ENCODE data around the gene B4GALT3. TPM values are rescaled to one million over a fixed set of nuclear protein-coding genes. Genes with fewer than 3 reads are reported as not detected.

Gene B4GALT3
- 42.3 and 45.5 TPM in 2 replicates for total RNA-seq (2021; fragmentation: NEBNext Ultra II Directional; extraction: Animal tissue kit (Norgen Biotek cat#: 25700))
- 43.0 and 61.2 TPM in 2 replicates for polyA plus RNA-seq (2011; rRNA removed)
- 35.7 TPM for polyA plus RNA-seq (2011; cell fraction: cytosol; rRNA removed)
- polyA plus RNA-seq (2011; cell fraction: nucleus; rRNA removed) = 83.1 TPM
- 37.1 to 41.5 TPM (median 37.3 TPM) in 4 replicates for polyA plus RNA-seq (2012, experiment 1 of 2)
- 65.4 TPM for polyA plus RNA-seq (2012, experiment 2 of 2)
- polyA plus RNA-seq (2013, experiment 1 of 2) = 50.7 TPM
- polyA plus RNA-seq (2013, experiment 2 of 2) = 53.5 TPM
- polyA minus RNA-seq (2011; rRNA and poly(A)+ RNA removed) = 18.1 and 20.6 TPM in 2 replicates
- polyA minus RNA-seq (2011; cell fraction: cytosol; rRNA and poly(A)+ RNA removed) = 14.2 TPM
- polyA minus RNA-seq (2011; cell fraction: nucleus; rRNA and poly(A)+ RNA removed) = 15.3 TPM
- long read RNA-seq, experiment 1, transcript B4GALT3-201 (8 exons, 1,911 nt) = major isoform, 9 of 50 reads
- long read RNA-seq, experiment 1, transcript B4GALT3-213 (8 exons, 2,414 nt) = minor isoform, 8 of 50 reads
- long read RNA-seq, experiment 1, partial matches to known transcripts = 17 of 50 reads
- long read RNA-seq, experiment 1, other reads (novel, unspliced or antisense) = 14 of 50 reads
- long read RNA-seq, experiment 2, transcript B4GALT3-201 (8 exons, 1,911 nt) = major isoform, 25 of 86 reads
- long read RNA-seq, experiment 2, transcript B4GALT3-213 (8 exons, 2,414 nt) = minor isoform, 20 of 86 reads
- long read RNA-seq, experiment 2, partial matches to known transcripts = 18 of 86 reads
- long read RNA-seq, experiment 2, other reads (novel, unspliced or antisense) = 21 of 86 reads

- Histone ChIP-seq H3K9ac (replicated peaks in 1 of 4; ENCODE audit: extremely low read depth in 1 of 4, low read depth in 3 of 4, low read length in 3 of 4) (peak within 1 kb of the TSS in 3 of 4 experiments; percentile 81 to 83 (median 82); a peak in 6 of 7 replicates), H3K4me2 (ENCODE audit: insufficient read depth in 1 of 2, low read depth in 2 of 2, low read length in 2 of 2) (peak within 1 kb of the TSS; percentile 61 to 93), H2BK15ac (ENCODE audit: low read length) (peak within 1 kb of the TSS; percentile 99; the same call in 1 of the 2 replicates), H2AK5ac (ENCODE audit: low read depth, low read length) (no peak within 1 kb of the TSS), H2BK12ac (ENCODE audit: low read depth, low read length) (peak within 1 kb of the TSS; percentile 83), H3K4me1 (replicated peaks in 1 of 4; ENCODE audit: control insufficient read depth in 3 of 4, insufficient read depth in 4 of 4, low read length in 3 of 4) (peaks cover 0 to 13% (median under 1%) of the 10 kb centered on the region in 4 experiments; a peak in 3 of 7 replicates), H3K79me2 (ENCODE audit: control insufficient read depth in 1 of 2, insufficient read depth in 2 of 2, low read length in 2 of 2) (peaks cover 0 to 4% of the 10 kb centered on the region in 2 experiments; a peak in 1 of 4 replicates), H3K27me3 (replicated peaks in 1 of 4; ENCODE audit: control insufficient read depth in 3 of 4, extremely low read depth in 1 of 4, insufficient read depth in 3 of 4, low read length in 3 of 4) (no peaks in the 10 kb centered on the region), H2BK120ac (replicated peaks; ENCODE audit: low read depth, low read length) (no peak within 1 kb of the TSS), H2AFZ (ENCODE audit: low read length) (peak within 1 kb of the TSS; percentile 96), H3K36me3 (ENCODE audit: control insufficient read depth in 2 of 4, insufficient read depth in 4 of 4, low read length in 3 of 4) (peaks cover 5 to 31% (median 14%) of the 10 kb centered on the region in 4 experiments; a peak in 6 of 8 replicates), H4K5ac (ENCODE audit: insufficient read length, low read depth, low read length) (peak within 1 kb of the TSS; percentile 94), H2BK5ac (ENCODE audit: low read depth, low read length) (peak within 1 kb of the TSS; percentile 99), H2BK20ac (ENCODE audit: low read length) (no peak within 1 kb of the TSS), H3K79me1 (ENCODE audit: low read depth, low read length) (peaks cover 4% of the 10 kb centered on the region), H4K8ac (ENCODE audit: extremely low read depth, insufficient read depth, low read length) (peak within 1 kb of the TSS; percentile 91), H3K23ac (ENCODE audit: insufficient read length) (no peak within 1 kb of the TSS), H4K91ac (replicated peaks; ENCODE audit: insufficient read length, low read length) (peak within 1 kb of the TSS; percentile 40), H3K23me2 (ENCODE audit: low read depth, low read length) (peaks cover 2% of the 10 kb centered on the region; the same call in 1 of the 2 replicates), H3K14ac (ENCODE audit: insufficient read length) (no peak within 1 kb of the TSS), H4K20me1 (replicated peaks in 1 of 2; ENCODE audit: control insufficient read depth in 1 of 2, insufficient read depth in 2 of 2, low read length in 2 of 2) (peaks cover 0 to 6% of the 10 kb centered on the region in 2 experiments), H3K4me3 (ENCODE audit: extremely low read depth in 1 of 4, insufficient read depth in 2 of 4, low read depth in 3 of 4, low read length in 4 of 4) (peak within 1 kb of the TSS; percentile 66 to 96 (median 84)), H3K9me3 (ENCODE audit: insufficient read depth in 2 of 2, low read depth in 1 of 2, low read length in 1 of 2) (no peaks in the 10 kb centered on the region), H3K27ac (ENCODE audit: low read depth, low read length) (peak within 1 kb of the TSS; percentile 88), H3K56ac (replicated peaks; ENCODE audit: insufficient read length, low read depth, low read length) (peak within 1 kb of the TSS; percentile 65), H3K18ac (ENCODE audit: extremely low read depth, low read length) (peak within 1 kb of the TSS; percentile 100), H3K4ac (replicated peaks; ENCODE audit: insufficient read length, low read depth, low read length) (peak within 1 kb of the TSS; percentile 62)
- DNase-seq (ENCODE audit: low read depth in 1 of 2, low spot score in 2 of 2) (peak in 1 of 2 experiments; percentile 100), FAIRE-seq (no peak)
- ChIA-PET CTCF (ENCODE audit: partially characterized antibody) (interaction anchor here (0.6 to 2.8 kb wide), 12 partner anchors 9 to 1308 kb away, joined by 3 to 27 read pairs (median 3); partner anchors contain the start of genes ADAMTS4, NDUFS2, PPOX and TOMM40L), POLR2A (ENCODE audit: partially characterized antibody) (interaction anchor here (0.7 to 4.0 kb wide), 22 partner anchors 11 to 263 kb away, joined by 3 to 51 read pairs (median 4); partner anchors contain the start of genes ADAMTS4, APOA2, DEDD and F11R)
- 2% methylated on average over 41 of the region's 50 CpGs; no CpG with 5 or more reads in 1 of the 2 experiments for WGBS, 2 experiments (ENCODE audit: extremely low coverage in 1 of 2, insufficient coverage in 1 of 2, insufficient read length in 1 of 2, insufficient replicate concordance in 2 of 2, low coverage in 1 of 2, low lambda C conversion rate in 2 of 2, missing lambda C conversion rate in 1 of 2)
- TF ChIP-seq HDAC2 (IDR thresholded peaks at IDR 0.05; ENCODE audit: borderline replicate concordance in 1 of 2, low read depth in 2 of 2, low read length in 2 of 2) (peak in 1 of 2 experiments; percentile 65; a peak in 2 of 4 replicates), RNF2 (IDR thresholded peaks at IDR 0.05; ENCODE audit: borderline replicate concordance, low read depth, low read length, missing control alignments, poor library complexity, severe bottlenecking) (no peak), CREB1 (IDR thresholded peaks at IDR 0.05) (peak; percentile 86), GTF2F1 (IDR thresholded peaks at IDR 0.05; ENCODE audit: borderline replicate concordance, low read depth, low read length) (no peak), ZNF274 (IDR thresholded peaks at IDR 0.05; ENCODE audit: borderline replicate concordance, extremely low read depth, low read length) (no peak), POLR2AphosphoS5 (IDR thresholded peaks at IDR 0.05; ENCODE audit: low read depth, low read length) (peak; percentile 93)
These were observed at the start of gene B4GALT3 for GRCh38 chr1:161177112-161177935. B4GALT3 (minus strand) TSS chr1:161177507; CDS start chr1:161176060, 1,447 bp downstream.

Measured in H1 (cell line).